ENCODE data around the gene CCDC12. TPM values are rescaled to one million over a fixed set of nuclear protein-coding genes. Genes with fewer than 3 reads are reported as not detected.

Gene CCDC12
- total and polyA plus RNA-seq, 9 of the 15 experiments (the other 6 are each of a cell fraction or from before 2014, with no cell fraction given): 8.9 to 201 (median 86.9) TPM

GRCh38 chr3:46909535-46910161, 66.9 kb downstream of the CCDC12 start:
- Histone ChIP-seq H3K4me3 (no peak overlapping the region), H3K4me1 (replicated peaks in 1 of 2; ENCODE audit: control insufficient read depth in 2 of 2, insufficient read depth in 2 of 2, low read length in 2 of 2) (peaks cover 0 to 22% of the 10 kb centered on the region in 2 experiments; a peak in 3 of 5 replicates), H4K20me1 (replicated peaks; ENCODE audit: control insufficient read depth, insufficient read depth, low read length) (no peaks in the 10 kb centered on the region; the same call in 1 of the 2 replicates), H3K9ac (ENCODE audit: insufficient read depth in 1 of 2, low read depth in 2 of 2, low read length in 2 of 2) (peak overlapping the region; percentile 10 to 81; a peak in 2 of 4 replicates), H3K27me3 (ENCODE audit: control insufficient read depth in 2 of 2, insufficient read depth in 2 of 2, low read length in 2 of 2) (peaks cover 0 to 6% of the 10 kb centered on the region in 2 experiments; a peak in 2 of 5 replicates), H3K4me2 (ENCODE audit: insufficient read depth, low read length) (peak overlapping the region; percentile 40), H3K36me3 (ENCODE audit: control insufficient read depth, insufficient read depth, low read length) (no peaks in the 10 kb centered on the region), H3K27ac (ENCODE audit: extremely low read depth, low read depth, low read length) (no peak overlapping the region), H2AFZ (ENCODE audit: low read depth, low read length) (peak overlapping the region; percentile 79), H3K9me1 (ENCODE audit: control insufficient read depth, insufficient read depth, low read length) (peaks cover 4% of the 10 kb centered on the region), H3K9me3 (replicated peaks; ENCODE audit: control insufficient read depth, insufficient read depth, low read depth, low read length) (no peaks in the 10 kb centered on the region), H3K79me2 (ENCODE audit: control insufficient read depth, insufficient read depth, low read length) (no peaks in the 10 kb centered on the region)
- ATAC-seq (peak; percentile 95), DNase-seq (ENCODE audit: extremely low read depth in 1 of 4, low spot score in 3 of 4) (peak; percentile 90 to 93 (median 90)), FAIRE-seq (peak; percentile 95)
- 17% methylated on average over 18 of the region's 18 CpGs for WGBS (ENCODE audit: insufficient coverage, low coverage, missing lambda C conversion rate)
- CTCF ChIA-PET (ENCODE audit: low intra/inter-chr PET ratio): interaction anchor here (0.6 to 1.5 kb wide), 6 partner anchors 12 to 206 kb away, joined by 3 to 16 read pairs (median 3); no protein-coding TSS in a partner anchor
- POLR2A ChIA-PET: interaction anchor here (0.6 to 1.4 kb wide), 8 partner anchors 9 to 310 kb away, joined by 3 to 5 read pairs (median 4); no protein-coding TSS in a partner anchor
- intact Hi-C loops (cut with micrococcal nuclease) (loop anchor here (1.0 to 2.0 kb wide), 3 partner anchors 43 to 453 kb away; no protein-coding TSS in a partner anchor), in situ Hi-C loops (cut with MboI) (no loop called here)
- BruUV-seq (replicated peaks): no TSS peak
- TF ChIP-seq CC2D1A (IDR thresholded peaks at IDR 0.05) (peak; percentile 74), NRF1 (conservative IDR thresholded peaks at IDR 0.05 in 1 of 2, IDR thresholded peaks at IDR 0.05 in 1 of 2) (peak; percentile 41 to 49; a peak in 3 of 4 replicates), PHB (CRISPR knock-in tag; IDR thresholded peaks at IDR 0.05) (no peak), PRDM10 (IDR thresholded peaks at IDR 0.05; ENCODE audit: partially characterized antibody) (no peak), SP1 (CRISPR knock-in tag; IDR thresholded peaks at IDR 0.05) (peak; percentile 56; the same call in 1 of the 2 replicates), ZFP91 (CRISPR knock-in tag; IDR thresholded peaks at IDR 0.05) (no peak), SMAD4 (CRISPR knock-in tag; conservative IDR thresholded peaks at IDR 0.05) (0 out of 2 replicates have a peak, but pooled peaks have one; percentile 47), L3MBTL2 (IDR thresholded peaks at IDR 0.05) (peak; percentile 72; the same call in 1 of the 2 replicates), KLF6 (CRISPR knock-in tag; IDR thresholded peaks at IDR 0.05; ENCODE audit: borderline replicate concordance) (no peak), MAX (CRISPR knock-in tag; IDR thresholded peaks at IDR 0.05) (peak; percentile 76), POLR2G (IDR thresholded peaks at IDR 0.05; ENCODE audit: low read depth, low read length) (no peak; the same call in 1 of the 2 replicates)
